Endodermal cell (in vitro differentiated cells): ENCODE results near the gene AP2A1. TPM values are rescaled to one million over a fixed set of nuclear protein-coding genes. Genes with fewer than 3 reads are reported as not detected.

Experiments
- DNase-seq: peaks from one replicate; pipeline ENCODE4 v3.0.0-alpha.2; 2017
- H3K27ac ChIP-seq: 2 replicates; pipeline ENCODE4 v1.5.1; 2013; ENCODE audit warnings: mild to moderate bottlenecking, low read depth, low read length, moderate library complexity
- H3K27me3 ChIP-seq: 2 replicates; pipeline ENCODE4 v1.6.1; 2013; ENCODE audit warnings: mild to moderate bottlenecking, low read length, moderate library complexity; ENCODE audit not compliant: insufficient read depth, control insufficient read depth, poor library complexity, severe bottlenecking
- H3K36me3 ChIP-seq: 2 replicates; pipeline ENCODE4 v1.7.0; 2013; ENCODE audit warnings: mild to moderate bottlenecking, low read length, moderate library complexity; ENCODE audit not compliant: control insufficient read depth, insufficient read depth
- H3K4me1 ChIP-seq: one replicate; pipeline ENCODE4 v1.7.0; 2013; ENCODE audit warnings: low read length; ENCODE audit not compliant: control insufficient read depth, insufficient read depth
- H3K4me3 ChIP-seq: 2 replicates; pipeline ENCODE4 v1.5.1; 2013; ENCODE audit warnings: mild to moderate bottlenecking, low read length, moderate library complexity
- H3K9ac ChIP-seq: 2 replicates; pipeline ENCODE4 v1.6.1; 2013; ENCODE audit warnings: mild to moderate bottlenecking, low read length, moderate library complexity; ENCODE audit not compliant: poor library complexity, severe bottlenecking; ENCODE audit errors: extremely low read depth
- H3K9me3 ChIP-seq: 2 replicates; pipeline ENCODE4 v1.6.1; 2013; ENCODE audit warnings: mild to moderate bottlenecking, low read length, moderate library complexity; ENCODE audit not compliant: control insufficient read depth
- H3K27ac Mint-ChIP-seq: 2 replicates; pipeline ENCODE4 v1.8.0; 2020; ENCODE audit warnings: mixed read lengths
- H3K27me3 Mint-ChIP-seq: 2 replicates; pipeline ENCODE4 v1.8.0; 2021; ENCODE audit warnings: mild to moderate bottlenecking, mixed read lengths; ENCODE audit not compliant: insufficient read depth
- H3K36me3 Mint-ChIP-seq: 2 replicates; pipeline ENCODE4 v1.8.0; 2020; ENCODE audit warnings: low read depth, mixed read lengths
- H3K4me1 Mint-ChIP-seq: 2 replicates; pipeline ENCODE4 v1.8.0; 2020; ENCODE audit warnings: mixed read lengths
- H3K4me3 Mint-ChIP-seq: 2 replicates; pipeline ENCODE4 v1.8.0; 2020; ENCODE audit warnings: mild to moderate bottlenecking, moderate library complexity, mixed read lengths
- H3K9me3 Mint-ChIP-seq: 2 replicates; pipeline ENCODE4 v1.8.0; 2020; ENCODE audit warnings: mild to moderate bottlenecking, mixed read lengths
- WGBS, 2 experiments: methylation state at CpG; one replicate each; pipeline versions ENCODE4 v1.1.5 to v1.1.7; 2013; ENCODE audit warnings: missing lambda C conversion rate in 2 of 2, mixed read lengths in 1 of 2; ENCODE audit not compliant: insufficient coverage in 1 of 2, insufficient read length in 1 of 2; 5-methylcytosine and 5-hydroxymethylcytosine counted together
- total RNA-seq, 2 donors: library from RNA; stranded (reverse); fragmentation: NEBNext Ultra II Directional in 1 of 2; extraction: Animal tissue kit (Norgen Biotek cat#: 25700) in 1 of 2; gene quantifications; 2 replicates in 1 of 2; 3 replicates in 1 of 2; pipeline ENCODE4 v1.2.1, GENCODE V29; 2021
- TF ChIP-seq, protein P1 (sequence below): fragments of 200-600 bp; sonication (generic); conservative IDR thresholded peaks from 2 replicates; pipeline ENCODE4 v1.5.0; 2021; ENCODE audit warnings: antibody characterized with exemption, mild to moderate bottlenecking

Gene AP2A1
- total RNA-seq, 2 donors from 2014 or later: 100 to 110 TPM

DNA sequence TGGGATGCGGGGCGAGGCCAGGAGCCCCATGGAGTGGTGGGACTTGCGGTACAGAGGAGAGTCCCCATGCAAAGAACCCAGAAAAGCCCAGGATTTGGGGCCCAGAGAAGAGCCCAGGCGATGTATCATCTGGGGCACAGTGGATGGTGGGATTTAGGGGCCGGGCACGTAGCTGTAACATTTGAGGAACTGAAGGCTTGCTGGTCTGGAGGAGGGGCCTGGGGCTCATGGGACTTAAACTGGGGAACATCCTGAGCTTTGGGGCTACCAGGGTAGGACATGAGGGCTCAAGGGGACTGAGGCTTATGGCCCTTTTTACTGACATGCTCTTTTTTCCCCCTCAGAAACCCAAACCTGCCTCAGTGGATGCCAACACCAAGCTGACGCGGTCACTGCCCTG, 64.8 kb downstream of the AP2A1 start:
- Histone ChIP-seq H3K4me1 (no peaks in the 10 kb centered on the region), H3K9me3 (no peaks in the 10 kb centered on the region), H3K9ac (no peak overlapping the region), H3K4me3 (no peak overlapping the region), H3K27me3 (no peaks in the 10 kb centered on the region), H3K36me3 (peaks cover 37% of the 10 kb centered on the region), H3K27ac (no peak overlapping the region)
- DNase-seq: no peak
- Mint-ChIP-seq H3K27ac (no peak overlapping the region), H3K36me3 (peaks cover 33% of the 10 kb centered on the region), H3K27me3 (no peaks in the 10 kb centered on the region), H3K4me3 (no peak overlapping the region), H3K4me1 (no peaks in the 10 kb centered on the region), H3K9me3 (no peaks in the 10 kb centered on the region)
- 87 to 92% methylated on average over 3 to 8 of the region's 8 CpGs for WGBS, 2 experiments
- TF ChIP-seq, protein P1, sequence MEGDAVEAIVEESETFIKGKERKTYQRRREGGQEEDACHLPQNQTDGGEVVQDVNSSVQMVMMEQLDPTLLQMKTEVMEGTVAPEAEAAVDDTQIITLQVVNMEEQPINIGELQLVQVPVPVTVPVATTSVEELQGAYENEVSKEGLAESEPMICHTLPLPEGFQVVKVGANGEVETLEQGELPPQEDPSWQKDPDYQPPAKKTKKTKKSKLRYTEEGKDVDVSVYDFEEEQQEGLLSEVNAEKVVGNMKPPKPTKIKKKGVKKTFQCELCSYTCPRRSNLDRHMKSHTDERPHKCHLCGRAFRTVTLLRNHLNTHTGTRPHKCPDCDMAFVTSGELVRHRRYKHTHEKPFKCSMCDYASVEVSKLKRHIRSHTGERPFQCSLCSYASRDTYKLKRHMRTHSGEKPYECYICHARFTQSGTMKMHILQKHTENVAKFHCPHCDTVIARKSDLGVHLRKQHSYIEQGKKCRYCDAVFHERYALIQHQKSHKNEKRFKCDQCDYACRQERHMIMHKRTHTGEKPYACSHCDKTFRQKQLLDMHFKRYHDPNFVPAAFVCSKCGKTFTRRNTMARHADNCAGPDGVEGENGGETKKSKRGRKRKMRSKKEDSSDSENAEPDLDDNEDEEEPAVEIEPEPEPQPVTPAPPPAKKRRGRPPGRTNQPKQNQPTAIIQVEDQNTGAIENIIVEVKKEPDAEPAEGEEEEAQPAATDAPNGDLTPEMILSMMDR: no peak

DNA sequence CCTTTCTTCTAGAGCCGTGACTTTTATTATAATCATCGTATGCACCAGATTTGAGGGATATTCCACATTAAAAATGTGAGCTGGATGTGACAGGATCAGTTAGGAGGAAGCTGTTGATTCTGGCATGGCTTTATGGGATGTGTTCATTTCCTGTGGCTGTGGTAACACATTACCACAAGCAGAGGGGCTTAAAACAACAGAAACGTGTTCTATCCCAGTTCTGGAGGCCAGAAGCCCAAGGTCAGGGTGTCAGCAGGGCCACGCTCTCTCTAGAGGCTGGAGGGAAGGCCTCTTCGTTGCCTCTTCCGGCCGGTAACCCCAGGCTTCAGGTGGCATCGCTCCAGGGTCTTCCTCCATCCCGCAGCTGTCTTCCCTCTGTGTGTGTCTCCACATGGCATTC, 65.8 kb downstream of the AP2A1 start:
- Mint-ChIP-seq H3K9me3 (no peaks in the 10 kb centered on the region), H3K36me3 (peaks cover 35% of the 10 kb centered on the region), H3K4me3 (no peak overlapping the region), H3K27me3 (no peaks in the 10 kb centered on the region), H3K27ac (no peak overlapping the region), H3K4me1 (no peaks in the 10 kb centered on the region)
- Histone ChIP-seq H3K36me3 (peaks cover 33% of the 10 kb centered on the region), H3K9me3 (no peaks in the 10 kb centered on the region), H3K4me3 (no peak overlapping the region), H3K27ac (no peak overlapping the region), H3K27me3 (no peaks in the 10 kb centered on the region), H3K9ac (no peak overlapping the region), H3K4me1 (no peaks in the 10 kb centered on the region)
- TF ChIP-seq, protein P1: no peak
- no peak for DNase-seq
- 90 to 100% methylated on average over 2 to 9 of the region's 9 CpGs for WGBS, 2 experiments

DNA sequence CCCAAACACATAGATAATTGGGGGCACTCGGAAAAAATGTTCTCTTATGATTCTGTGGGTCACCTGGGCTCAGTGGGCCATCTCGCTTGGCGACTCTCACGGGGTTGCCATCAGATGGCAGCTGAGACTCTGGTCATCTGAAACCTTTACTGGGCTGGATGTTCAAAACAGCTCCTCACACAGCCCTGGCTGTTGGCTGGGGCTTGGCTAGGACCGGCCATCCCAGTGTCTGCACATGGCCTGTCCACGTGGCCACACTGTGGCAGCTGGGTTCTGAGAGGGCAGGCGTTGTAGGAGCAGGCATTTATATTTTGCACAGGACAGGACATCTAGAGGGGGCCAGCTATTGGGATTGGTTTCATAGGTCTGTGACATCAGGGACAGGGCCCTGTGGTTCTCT, 66.8 kb downstream of the AP2A1 start:
- Mint-ChIP-seq H3K4me1 (no peaks in the 10 kb centered on the region), H3K4me3 (no peak overlapping the region), H3K27me3 (no peaks in the 10 kb centered on the region), H3K27ac (no peak overlapping the region), H3K36me3 (peaks cover 44% of the 10 kb centered on the region), H3K9me3 (no peaks in the 10 kb centered on the region)
- WGBS, 2 experiments: 95 to 98% methylated on average over 5 to 7 of the region's 7 CpGs
- no peak overlapping the region for H3K4me3 ChIP-seq
- no peak overlapping the region for H3K9ac ChIP-seq
- no peaks in the 10 kb centered on the region for H3K4me1 ChIP-seq
- TF ChIP-seq, protein P1: no peak
- peaks cover 34% of the 10 kb centered on the region for H3K36me3 ChIP-seq
- no peaks in the 10 kb centered on the region for H3K27me3 ChIP-seq
- H3K9me3 ChIP-seq: no peaks in the 10 kb centered on the region
- H3K27ac ChIP-seq: no peak overlapping the region
- DNase-seq: no peak
